A673 (cell line): ENCODE results near the gene KIF22.

Experiments
- CTCF ChIP-seq: fragments of 300-800, 200-600 bp; sonication (generic); conservative IDR thresholded peaks from 2 replicates; pipeline ENCODE4 v1.5.1; 2017; ENCODE audit warnings: low read depth, mild to moderate bottlenecking, antibody characterized with exemption, low read length, moderate library complexity, mixed read lengths
- EZH2 ChIP-seq: fragments of 200-600 bp; sonication (generic); IDR thresholded peaks from 2 replicates; pipeline ENCODE4 v1.6.1; 2017; ENCODE audit warnings: borderline replicate concordance, low read depth, mild to moderate bottlenecking, mixed read lengths, antibody characterized with exemption, low read length; ENCODE audit not compliant: poor library complexity, severe bottlenecking

GRCh38 chr16:29743475-29743826, 47.1 kb upstream of the KIF22 start:
- TF ChIP-seq CTCF = no peak
- TF ChIP-seq EZH2 = no peak
